Measurements from ENCODE around the gene BRD3OS. TPM values are rescaled to one million over a fixed set of nuclear protein-coding genes. Genes with fewer than 3 reads are reported as not detected.

Gene BRD3OS
- total and polyA plus RNA-seq, 4 experiments from 2014 or later = 18.3 to 33.1 (median 19.9) TPM

- Histone ChIP-seq H3K27me3 (ENCODE audit: insufficient read depth, low read length) (no peaks in the 10 kb centered on the region), H3K27ac (ENCODE audit: low read depth, low read length) (no peak overlapping the region), H3K4me1 (ENCODE audit: insufficient read depth, low read length) (no peaks in the 10 kb centered on the region), H3K36me3 (ENCODE audit: insufficient read depth, low read length) (no peaks in the 10 kb centered on the region), H3K9me3 (ENCODE audit: control insufficient read depth in 1 of 2, low read length in 2 of 2) (no peaks in the 10 kb centered on the region), H3K4me3 (ENCODE audit: low read length in 2 of 2) (no peak overlapping the region)
- ChIA-PET CTCF (ENCODE audit: partially characterized antibody) (no interaction called here), POLR2A (ENCODE audit: partially characterized antibody) (no interaction called here)
- Mint-ChIP-seq H3K27me3 (no peaks in the 10 kb centered on the region), H3K36me3 (no peaks in the 10 kb centered on the region), H3K9me3 (no peaks in the 10 kb centered on the region), H3K4me3 (no peak overlapping the region), H3K4me1 (no peaks in the 10 kb centered on the region), H3K27ac (no peak overlapping the region)
- DNase-seq = no peak
- intact Hi-C loops (cut with micrococcal nuclease) = no loop called here
Observed at GRCh38 chr9:133978899-133979272, 46.4 kb upstream of the BRD3OS start.

- ChIA-PET CTCF (ENCODE audit: partially characterized antibody) (no interaction called here), POLR2A (ENCODE audit: partially characterized antibody) (no interaction called here)
- H3K27ac Mint-ChIP-seq = peak overlapping the region in 1 of 7 donors; percentile 75
- no peak overlapping the region for H3K4me3 ChIP-seq (ENCODE audit: low read length in 2 of 2)
- no peaks in the 10 kb centered on the region for H3K27me3 Mint-ChIP-seq
- H3K4me1 Mint-ChIP-seq = no peaks in the 10 kb centered on the region
- intact Hi-C loops (cut with micrococcal nuclease) = no loop called here
- H3K36me3 Mint-ChIP-seq = no peaks in the 10 kb centered on the region
- no peaks in the 10 kb centered on the region for H3K27me3 ChIP-seq (ENCODE audit: insufficient read depth, low read length)
- H3K4me3 Mint-ChIP-seq = no peak overlapping the region
- no peak overlapping the region for H3K27ac ChIP-seq (ENCODE audit: low read depth, low read length)
- no peaks in the 10 kb centered on the region for H3K9me3 ChIP-seq (ENCODE audit: control insufficient read depth in 1 of 2, low read length in 2 of 2)
- DNase-seq = no peak
- no peaks in the 10 kb centered on the region for H3K9me3 Mint-ChIP-seq
- H3K4me1 ChIP-seq (ENCODE audit: insufficient read depth, low read length) = no peaks in the 10 kb centered on the region
- H3K36me3 ChIP-seq (ENCODE audit: insufficient read depth, low read length) = no peaks in the 10 kb centered on the region
Observed at GRCh38 chr9:133979273-133979920, 45.9 kb upstream of the BRD3OS start.

- peak overlapping the region in 1 of 7 donors; percentile 75 for H3K27ac Mint-ChIP-seq
- DNase-seq = peak in 1 of 5 donors; percentile 5
- Histone ChIP-seq H3K4me1 (ENCODE audit: insufficient read depth, low read length) (no peaks in the 10 kb centered on the region), H3K4me3 (ENCODE audit: low read length in 2 of 2) (no peak overlapping the region), H3K27ac (ENCODE audit: low read depth, low read length) (no peak overlapping the region), H3K9me3 (ENCODE audit: control insufficient read depth in 1 of 2, low read length in 2 of 2) (no peaks in the 10 kb centered on the region), H3K27me3 (ENCODE audit: insufficient read depth, low read length) (no peaks in the 10 kb centered on the region), H3K36me3 (ENCODE audit: insufficient read depth, low read length) (no peaks in the 10 kb centered on the region)
- no peaks in the 10 kb centered on the region for H3K4me1 Mint-ChIP-seq
- H3K9me3 Mint-ChIP-seq = no peaks in the 10 kb centered on the region
- intact Hi-C loops (cut with micrococcal nuclease) = no loop called here
- H3K4me3 Mint-ChIP-seq = no peak overlapping the region
- ChIA-PET CTCF (ENCODE audit: partially characterized antibody) (no interaction called here), POLR2A (ENCODE audit: partially characterized antibody) (no interaction called here)
- no peaks in the 10 kb centered on the region for H3K36me3 Mint-ChIP-seq
- H3K27me3 Mint-ChIP-seq = no peaks in the 10 kb centered on the region
Observed at GRCh38 chr9:133979921-133980863, 45.1 kb upstream of the BRD3OS start.

- Mint-ChIP-seq H3K9me3 (no peaks in the 10 kb centered on the region), H3K4me1 (no peaks in the 10 kb centered on the region), H3K27ac (no peak overlapping the region), H3K36me3 (no peaks in the 10 kb centered on the region), H3K27me3 (no peaks in the 10 kb centered on the region), H3K4me3 (no peak overlapping the region)
- intact Hi-C loops (cut with micrococcal nuclease) = no loop called here
- Histone ChIP-seq H3K36me3 (ENCODE audit: insufficient read depth, low read length) (no peaks in the 10 kb centered on the region), H3K9me3 (ENCODE audit: control insufficient read depth in 1 of 2, low read length in 2 of 2) (no peaks in the 10 kb centered on the region), H3K27me3 (ENCODE audit: insufficient read depth, low read length) (no peaks in the 10 kb centered on the region), H3K4me1 (ENCODE audit: insufficient read depth, low read length) (no peaks in the 10 kb centered on the region), H3K27ac (ENCODE audit: low read depth, low read length) (no peak overlapping the region), H3K4me3 (ENCODE audit: low read length in 2 of 2) (no peak overlapping the region)
- no peak for DNase-seq
- CTCF ChIA-PET (ENCODE audit: partially characterized antibody) = no interaction called here
- POLR2A ChIA-PET (ENCODE audit: partially characterized antibody) = no interaction called here
Observed at GRCh38 chr9:133980864-133981588, 44.3 kb upstream of the BRD3OS start.

- Mint-ChIP-seq H3K4me1 (no peaks in the 10 kb centered on the region), H3K4me3 (no peak overlapping the region), H3K27me3 (peaks cover 0 to 2% of the 10 kb centered on the region in 2 donors), H3K9me3 (no peaks in the 10 kb centered on the region), H3K36me3 (no peaks in the 10 kb centered on the region), H3K27ac (no peak overlapping the region)
- DNase-seq = peak in 1 of 5 donors; percentile 7
- no peaks in the 10 kb centered on the region for H3K4me1 ChIP-seq (ENCODE audit: insufficient read depth, low read length)
- H3K36me3 ChIP-seq (ENCODE audit: insufficient read depth, low read length) = no peaks in the 10 kb centered on the region
- no peak overlapping the region for H3K27ac ChIP-seq (ENCODE audit: low read depth, low read length)
- intact Hi-C loops (cut with micrococcal nuclease) = no loop called here
- H3K9me3 ChIP-seq (ENCODE audit: control insufficient read depth in 1 of 2, low read length in 2 of 2) = no peaks in the 10 kb centered on the region
- POLR2A ChIA-PET (ENCODE audit: partially characterized antibody) = no interaction called here
- no peaks in the 10 kb centered on the region for H3K27me3 ChIP-seq (ENCODE audit: insufficient read depth, low read length)
- CTCF ChIA-PET (ENCODE audit: partially characterized antibody) = no interaction called here
- H3K4me3 ChIP-seq (ENCODE audit: low read length in 2 of 2) = no peak overlapping the region
Observed at GRCh38 chr9:133981589-133981957, 43.7 kb upstream of the BRD3OS start.

- no peaks in the 10 kb centered on the region for H3K27me3 ChIP-seq (ENCODE audit: insufficient read depth, low read length)
- no peaks in the 10 kb centered on the region for H3K36me3 ChIP-seq (ENCODE audit: insufficient read depth, low read length)
- Mint-ChIP-seq H3K36me3 (no peaks in the 10 kb centered on the region), H3K4me1 (no peaks in the 10 kb centered on the region), H3K4me3 (no peak overlapping the region), H3K27ac (no peak overlapping the region), H3K9me3 (no peaks in the 10 kb centered on the region), H3K27me3 (peaks cover 0 to 2% of the 10 kb centered on the region in 2 donors)
- intact Hi-C loops (cut with micrococcal nuclease) = no loop called here
- ChIA-PET POLR2A (ENCODE audit: partially characterized antibody) (no interaction called here), CTCF (ENCODE audit: partially characterized antibody) (no interaction called here)
- no peak overlapping the region for H3K27ac ChIP-seq (ENCODE audit: low read depth, low read length)
- no peaks in the 10 kb centered on the region for H3K4me1 ChIP-seq (ENCODE audit: insufficient read depth, low read length)
- no peaks in the 10 kb centered on the region for H3K9me3 ChIP-seq (ENCODE audit: control insufficient read depth in 1 of 2, low read length in 2 of 2)
- no peak for DNase-seq
- no peak overlapping the region for H3K4me3 ChIP-seq (ENCODE audit: low read length in 2 of 2)
Observed at GRCh38 chr9:133981958-133982681, 43.2 kb upstream of the BRD3OS start.
